Cardiac fibroblast (primary cell): ENCODE measurements around the gene PACSIN2.
"Not testable (repeated sequence)": the region's sequence is repeated elsewhere in the genome, so short reads cannot be mapped to it uniquely, and the experiment has no call there.

Experiments
- DNase-seq, 2 donors: peaks; one replicate each; pipeline versions ENCODE4 v3.0.0 to v3.0.0-alpha.2; 2010; ENCODE audit warnings: low read depth in 2 of 2
- H3K4me3 ChIP-seq, 2 donors: replicated peaks in 1 of 2; 1 replicate in 1 of 2; 2 replicates in 1 of 2; pipeline ENCODE4 v1.5.1; 2011; ENCODE audit warnings: low read depth in 2 of 2, low read length in 2 of 2, mild to moderate bottlenecking in 2 of 2, moderate library complexity in 1 of 2
- CTCF ChIP-seq: IDR thresholded peaks from one replicate; pipeline ENCODE4 v1.5.1; 2011; ENCODE audit warnings: low read depth, mild to moderate bottlenecking, low read length, inconsistent platforms

Gene PACSIN2

GRCh38 chr22:42938449-42938848 lies 76.5 kb downstream of the PACSIN2 start:
- H3K4me3 ChIP-seq: no peak overlapping the region
- DNase-seq: no peak
- no peak for TF ChIP-seq CTCF

GRCh38 chr22:42937164-42937843 lies 77.6 kb downstream of the PACSIN2 start:
- peak; percentile 66 to 87 for DNase-seq
- no peak for TF ChIP-seq CTCF
- H3K4me3 ChIP-seq: no peak overlapping the region

- H3K4me3 ChIP-seq, DNase-seq: not testable (repeated sequence)
These were observed 78.3 kb downstream of the PACSIN2 start for GRCh38 chr22:42936680-42937079.

- no peak for DNase-seq
- no peak for TF ChIP-seq CTCF
- H3K4me3 ChIP-seq: no peak overlapping the region
These were observed 80.6 kb downstream of the PACSIN2 start for GRCh38 chr22:42934338-42934737.

- peak overlapping the region in 1 of 2 donors; percentile 24 for H3K4me3 ChIP-seq
- no peak for TF ChIP-seq CTCF
- peak; percentile 96 for DNase-seq
These were observed 81.4 kb downstream of the PACSIN2 start for GRCh38 chr22:42933485-42934091.

- TF ChIP-seq CTCF: no peak
- DNase-seq: peak in 1 of 2 donors; percentile 46
- H3K4me3 ChIP-seq: peak overlapping the region in 1 of 2 donors; percentile 24
These were observed 82.0 kb downstream of the PACSIN2 start for GRCh38 chr22:42932857-42933484.

GRCh38 chr22:42932197-42932519 lies 82.8 kb downstream of the PACSIN2 start:
- DNase-seq: no peak
- TF ChIP-seq CTCF: no peak
- H3K4me3 ChIP-seq: no peak overlapping the region
